Liver (tissue), 3 donors: ENCODE data around the gene FAM131C.
"Not testable (repeated sequence)": the region's sequence is repeated elsewhere in the genome, so short reads cannot be mapped to it uniquely, and the experiment has no call there.

Experiments
- CTCF ChIP-seq: fragments of 150-350 bp; IDR thresholded peaks from 2 replicates; pipeline ENCODE4 v1.5.1; 2017; ENCODE audit warnings: improper control_type of control experiment, low read depth, low read length; ENCODE audit not compliant: missing input control
- FOXA1 ChIP-seq: IDR thresholded peaks from 2 replicates; pipeline ENCODE4 v1.6.1; 2016; ENCODE audit warnings: antibody characterized with exemption
- GABPA ChIP-seq, 2 donors: IDR thresholded peaks in 1 of 2; conservative IDR thresholded peaks in 1 of 2; 2 replicates each; pipeline ENCODE4 v1.6.1; 2016; ENCODE audit warnings: antibody characterized with exemption in 2 of 2, mild to moderate bottlenecking in 1 of 2, moderate library complexity in 1 of 2
- JUND ChIP-seq, 2 donors: IDR thresholded peaks; 2 replicates each; pipeline ENCODE4 v1.6.1; 2016; ENCODE audit warnings: antibody characterized with exemption in 2 of 2
- NR2F2 ChIP-seq: IDR thresholded peaks from 2 replicates; pipeline ENCODE4 v1.6.1; 2016; ENCODE audit warnings: antibody characterized with exemption
- TAF1 ChIP-seq: conservative IDR thresholded peaks from 2 replicates; pipeline ENCODE4 v1.6.1; 2016; ENCODE audit warnings: antibody characterized with exemption, mild to moderate bottlenecking
- TF ChIP-seq, protein P1 (sequence below): IDR thresholded peaks from 2 replicates; pipeline ENCODE4 v1.6.1; 2016; ENCODE audit warnings: antibody characterized with exemption
- TF ChIP-seq, protein P2 (sequence below): IDR thresholded peaks from 2 replicates; pipeline ENCODE4 v1.6.1; 2016; ENCODE audit warnings: antibody characterized with exemption, mild to moderate bottlenecking
- donor health status: healthy.
- donor health status: healthy.

GRCh38 chr1:16062687-16063075, 10.8 kb downstream of the FAM131C start:
- TF ChIP-seq GABPA (IDR thresholded peaks at IDR 0.05 in 1 of 2, conservative IDR thresholded peaks at IDR 0.05 in 1 of 2); CTCF; JUND (IDR thresholded peaks at IDR 0.05); FOXA1; TAF1; NR2F2: not testable (repeated sequence)
- TF ChIP-seq, protein P1, sequence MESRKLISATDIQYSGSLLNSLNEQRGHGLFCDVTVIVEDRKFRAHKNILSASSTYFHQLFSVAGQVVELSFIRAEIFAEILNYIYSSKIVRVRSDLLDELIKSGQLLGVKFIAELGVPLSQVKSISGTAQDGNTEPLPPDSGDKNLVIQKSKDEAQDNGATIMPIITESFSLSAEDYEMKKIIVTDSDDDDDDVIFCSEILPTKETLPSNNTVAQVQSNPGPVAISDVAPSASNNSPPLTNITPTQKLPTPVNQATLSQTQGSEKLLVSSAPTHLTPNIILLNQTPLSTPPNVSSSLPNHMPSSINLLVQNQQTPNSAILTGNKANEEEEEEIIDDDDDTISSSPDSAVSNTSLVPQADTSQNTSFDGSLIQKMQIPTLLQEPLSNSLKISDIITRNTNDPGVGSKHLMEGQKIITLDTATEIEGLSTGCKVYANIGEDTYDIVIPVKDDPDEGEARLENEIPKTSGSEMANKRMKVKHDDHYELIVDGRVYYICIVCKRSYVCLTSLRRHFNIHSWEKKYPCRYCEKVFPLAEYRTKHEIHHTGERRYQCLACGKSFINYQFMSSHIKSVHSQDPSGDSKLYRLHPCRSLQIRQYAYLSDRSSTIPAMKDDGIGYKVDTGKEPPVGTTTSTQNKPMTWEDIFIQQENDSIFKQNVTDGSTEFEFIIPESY, result not testable (repeated sequence)
- TF ChIP-seq, protein P2, sequence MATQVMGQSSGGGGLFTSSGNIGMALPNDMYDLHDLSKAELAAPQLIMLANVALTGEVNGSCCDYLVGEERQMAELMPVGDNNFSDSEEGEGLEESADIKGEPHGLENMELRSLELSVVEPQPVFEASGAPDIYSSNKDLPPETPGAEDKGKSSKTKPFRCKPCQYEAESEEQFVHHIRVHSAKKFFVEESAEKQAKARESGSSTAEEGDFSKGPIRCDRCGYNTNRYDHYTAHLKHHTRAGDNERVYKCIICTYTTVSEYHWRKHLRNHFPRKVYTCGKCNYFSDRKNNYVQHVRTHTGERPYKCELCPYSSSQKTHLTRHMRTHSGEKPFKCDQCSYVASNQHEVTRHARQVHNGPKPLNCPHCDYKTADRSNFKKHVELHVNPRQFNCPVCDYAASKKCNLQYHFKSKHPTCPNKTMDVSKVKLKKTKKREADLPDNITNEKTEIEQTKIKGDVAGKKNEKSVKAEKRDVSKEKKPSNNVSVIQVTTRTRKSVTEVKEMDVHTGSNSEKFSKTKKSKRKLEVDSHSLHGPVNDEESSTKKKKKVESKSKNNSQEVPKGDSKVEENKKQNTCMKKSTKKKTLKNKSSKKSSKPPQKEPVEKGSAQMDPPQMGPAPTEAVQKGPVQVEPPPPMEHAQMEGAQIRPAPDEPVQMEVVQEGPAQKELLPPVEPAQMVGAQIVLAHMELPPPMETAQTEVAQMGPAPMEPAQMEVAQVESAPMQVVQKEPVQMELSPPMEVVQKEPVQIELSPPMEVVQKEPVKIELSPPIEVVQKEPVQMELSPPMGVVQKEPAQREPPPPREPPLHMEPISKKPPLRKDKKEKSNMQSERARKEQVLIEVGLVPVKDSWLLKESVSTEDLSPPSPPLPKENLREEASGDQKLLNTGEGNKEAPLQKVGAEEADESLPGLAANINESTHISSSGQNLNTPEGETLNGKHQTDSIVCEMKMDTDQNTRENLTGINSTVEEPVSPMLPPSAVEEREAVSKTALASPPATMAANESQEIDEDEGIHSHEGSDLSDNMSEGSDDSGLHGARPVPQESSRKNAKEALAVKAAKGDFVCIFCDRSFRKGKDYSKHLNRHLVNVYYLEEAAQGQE, result not testable (repeated sequence)
